Measurements from ENCODE around the gene S100A12.

DNA sequence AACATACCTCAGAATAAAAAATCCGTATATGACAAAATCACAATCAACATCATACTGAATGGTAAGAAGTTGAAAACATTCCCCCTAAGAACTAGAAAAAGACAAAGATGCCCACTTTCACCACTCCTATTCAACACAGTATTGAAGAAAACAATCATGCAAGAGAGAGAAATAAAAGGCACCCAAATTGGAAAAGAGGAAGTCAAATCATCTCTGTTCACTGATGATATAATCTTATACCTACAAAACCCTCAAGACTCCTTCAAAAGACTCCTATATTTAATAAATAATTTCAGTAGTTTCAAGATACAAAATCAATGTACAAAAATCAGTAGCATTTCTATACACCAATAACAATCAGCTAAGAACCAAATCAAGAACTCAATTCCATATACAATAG is 41.5 kb downstream of the S100A12 start:
- TF ChIP-seq, protein P1, sequence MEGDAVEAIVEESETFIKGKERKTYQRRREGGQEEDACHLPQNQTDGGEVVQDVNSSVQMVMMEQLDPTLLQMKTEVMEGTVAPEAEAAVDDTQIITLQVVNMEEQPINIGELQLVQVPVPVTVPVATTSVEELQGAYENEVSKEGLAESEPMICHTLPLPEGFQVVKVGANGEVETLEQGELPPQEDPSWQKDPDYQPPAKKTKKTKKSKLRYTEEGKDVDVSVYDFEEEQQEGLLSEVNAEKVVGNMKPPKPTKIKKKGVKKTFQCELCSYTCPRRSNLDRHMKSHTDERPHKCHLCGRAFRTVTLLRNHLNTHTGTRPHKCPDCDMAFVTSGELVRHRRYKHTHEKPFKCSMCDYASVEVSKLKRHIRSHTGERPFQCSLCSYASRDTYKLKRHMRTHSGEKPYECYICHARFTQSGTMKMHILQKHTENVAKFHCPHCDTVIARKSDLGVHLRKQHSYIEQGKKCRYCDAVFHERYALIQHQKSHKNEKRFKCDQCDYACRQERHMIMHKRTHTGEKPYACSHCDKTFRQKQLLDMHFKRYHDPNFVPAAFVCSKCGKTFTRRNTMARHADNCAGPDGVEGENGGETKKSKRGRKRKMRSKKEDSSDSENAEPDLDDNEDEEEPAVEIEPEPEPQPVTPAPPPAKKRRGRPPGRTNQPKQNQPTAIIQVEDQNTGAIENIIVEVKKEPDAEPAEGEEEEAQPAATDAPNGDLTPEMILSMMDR (IDR thresholded peaks at IDR 0.05) = no peak
- TF ChIP-seq POLR2A (IDR thresholded peaks at IDR 0.05) = no peak
